K562 (cell line): ENCODE results near the gene NELL1. TPM values are rescaled to one million over a fixed set of nuclear protein-coding genes. Genes with fewer than 3 reads are reported as not detected.

Experiments used
- ATAC-seq: fragments of 200-7000 bp; cut with Tn5 transposase; 3 replicates; pipeline ENCODE4 v1.9.1; 2020; ENCODE audit warnings: moderate library complexity
- BruUV-seq: library from RNA; stranded (reverse); fragments of 400-500 nt; replicated peaks from 2 replicates; lab custom pipeline; 2021; lab: Mats Ljungman, UMichigan
- CTCF ChIA-PET: fragments of 300-600 bp; formaldehyde crosslinking; extraction: SDS; loops from one replicate; lab custom pipeline; 2021; ENCODE audit warnings: low intra/inter-chr PET ratio; lab: Yijun Ruan, JAX
- POLR2A ChIA-PET: fragments of 300-600, 350-650 bp; sonication (Branson Sonifier 250); formaldehyde crosslinking; extraction: SDS; loops from one replicate; lab custom pipeline; 2021; ENCODE audit warnings: antibody characterized with exemption, inconsistent platforms; lab: Yijun Ruan, JAX
- DNase-seq, 4 experiments: peaks; one replicate each; pipeline versions ENCODE4 v3.0.0 to v3.0.0-alpha.2; 2011 to 2018; ENCODE audit warnings: low spot score in 3 of 4, mixed read lengths in 3 of 4; ENCODE audit errors: extremely low read depth in 1 of 4
- FAIRE-seq: peaks from 2 replicates; lab custom pipeline; 2011; peaks lifted over from hg19 to GRCh38; lab: Jason Lieb, UNC
- H2AFZ ChIP-seq: 2 replicates; pipeline ENCODE4 v1.6.0; 2011; ENCODE audit warnings: low read depth, low read length, control low read depth, inconsistent platforms
- H3K27ac ChIP-seq: fragments of 200-600 bp; 3 replicates; pipeline ENCODE4 v1.8.0; 2011; ENCODE audit warnings: low read depth, mild to moderate bottlenecking, control low read depth, inconsistent platforms, low read length, moderate library complexity, mixed read lengths; ENCODE audit errors: extremely low read depth
- H3K27me3 ChIP-seq, 2 experiments: fragments of 300-600 bp in 1 of 2; 2 replicates in 1 of 2; 3 replicates in 1 of 2; pipeline versions ENCODE4 v1.6.0 to v1.8.0; 2011; ENCODE audit warnings: inconsistent platforms in 2 of 2, low read length in 2 of 2, mild to moderate bottlenecking in 1 of 2, mixed read lengths in 1 of 2, moderate library complexity in 1 of 2; ENCODE audit not compliant: control insufficient read depth in 2 of 2, insufficient read depth in 2 of 2
- H3K36me3 ChIP-seq: fragments of 300-600 bp; 3 replicates; pipeline ENCODE4 v1.8.0; 2011; ENCODE audit warnings: mild to moderate bottlenecking, low read length, inconsistent platforms; ENCODE audit not compliant: control insufficient read depth, insufficient read depth
- H3K4me1 ChIP-seq, 2 experiments: fragments of 200-600 bp in 1 of 2; replicated peaks in 1 of 2; 2 replicates in 1 of 2; 3 replicates in 1 of 2; pipeline versions ENCODE4 v1.5.1 to v1.8.0; 2011; ENCODE audit warnings: inconsistent platforms in 2 of 2, low read length in 2 of 2, mild to moderate bottlenecking in 1 of 2, mixed read lengths in 1 of 2, moderate library complexity in 1 of 2; ENCODE audit not compliant: control insufficient read depth in 2 of 2, insufficient read depth in 2 of 2
- H3K4me2 ChIP-seq: 2 replicates; pipeline ENCODE4 v1.6.1; 2011; ENCODE audit warnings: low read length, control low read depth, inconsistent platforms, mixed read lengths; ENCODE audit not compliant: insufficient read depth
- H3K4me3 ChIP-seq: fragments of 200-600 bp; sonication (generic), shearing (Covaris generic); 2 replicates; pipeline ENCODE4 v1.5.1; 2016; ENCODE audit warnings: control low read depth, inconsistent platforms
- H3K79me2 ChIP-seq: fragments of 200-600 bp; 3 replicates; pipeline ENCODE4 v1.8.0; 2011; ENCODE audit warnings: low read length, inconsistent platforms; ENCODE audit not compliant: control insufficient read depth, insufficient read depth
- H3K9ac ChIP-seq, 2 experiments: 2 replicates each; pipeline versions ENCODE4 v1.6.0 to v1.6.1; 2011; ENCODE audit warnings: low read depth in 2 of 2, low read length in 2 of 2, control low read depth in 1 of 2, inconsistent platforms in 1 of 2, mild to moderate bottlenecking in 1 of 2, mixed read lengths in 1 of 2; ENCODE audit not compliant: insufficient read depth in 1 of 2
- H3K9me1 ChIP-seq: one replicate; pipeline ENCODE4 v1.6.0; 2011; ENCODE audit warnings: inconsistent platforms, mild to moderate bottlenecking, low read length, moderate library complexity; ENCODE audit not compliant: control insufficient read depth, insufficient read depth
- H3K9me3 ChIP-seq: replicated peaks from 2 replicates; pipeline ENCODE4 v1.5.1; 2011; ENCODE audit warnings: low read depth, low read length, inconsistent platforms; ENCODE audit not compliant: control insufficient read depth, insufficient read depth
- H4K20me1 ChIP-seq: replicated peaks from 2 replicates; pipeline ENCODE4 v1.6.1; 2011; ENCODE audit warnings: low read length, inconsistent platforms, mixed read lengths; ENCODE audit not compliant: control insufficient read depth, insufficient read depth
- CBFA2T3 ChIP-seq: fragments of 450-650 bp; IDR thresholded peaks from 2 replicates; pipeline ENCODE4 v1.6.1; 2017
- FOXA3 ChIP-seq, 2 experiments: fragments of 450-650 bp in 1 of 2; sonication (generic) in 1 of 2; formaldehyde crosslinking; IDR thresholded peaks in 1 of 2; conservative IDR thresholded peaks in 1 of 2; 2 replicates each; pipeline versions ENCODE4 v1.4.0 to v1.8.0; 2020 to 2022; ENCODE audit warnings: mild to moderate bottlenecking in 2 of 2, missing genetic modification reagents in 1 of 2
- NBN ChIP-seq: fragments of 450-650 bp; IDR thresholded peaks from 2 replicates; pipeline ENCODE4 v1.6.1; 2016; ENCODE audit warnings: low read depth, mild to moderate bottlenecking
- TBL1XR1 ChIP-seq, 2 experiments: IDR thresholded peaks; 2 replicates each; pipeline ENCODE4 v1.6.1; 2012; ENCODE audit warnings: improper control_type of control experiment in 2 of 2, low read length in 2 of 2, mild to moderate bottlenecking in 1 of 2
- TBP ChIP-seq: optimal IDR thresholded peaks from 2 replicates; pipeline ENCODE3; 2011; ENCODE audit warnings: low read depth, low read length, improper control_type of control experiment
- ZNF184 ChIP-seq: sonication (generic); formaldehyde crosslinking; IDR thresholded peaks from 2 replicates; pipeline ENCODE4 v1.5.0; 2020; ENCODE audit warnings: missing genetic modification reagents
- ZNF232 ChIP-seq: sonication (generic); formaldehyde crosslinking; IDR thresholded peaks from 2 replicates; pipeline ENCODE4 v1.8.0; 2022; ENCODE audit warnings: mild to moderate bottlenecking, missing genetic modification reagents
- ZNF518B ChIP-seq: fragments of 250-450 bp; sonication (Bioruptor Pico); IDR thresholded peaks from 2 replicates; pipeline ENCODE4 v1.5.0; 2021; ENCODE audit warnings: mild to moderate bottlenecking, moderate library complexity
- WGBS: fragments of 100-300 bp; shearing (Covaris generic); methylation state at CpG from one replicate; pipeline ENCODE4 v1.1.6; 2016; ENCODE audit warnings: low coverage, mixed read lengths; ENCODE audit not compliant: insufficient coverage; ENCODE audit errors: missing lambda C conversion rate; 5-methylcytosine and 5-hydroxymethylcytosine counted together
- in situ Hi-C: fragments of 300-500 bp; cut with MboI; formaldehyde crosslinking; loops from 4 replicates; pipeline ENCODE4 v1.15.0; 2018; ENCODE audit warnings: inconsistent platforms, mixed read lengths
- intact Hi-C: fragments of 100-400 bp; cut with micrococcal nuclease; formaldehyde crosslinking; loops from 2 replicates; pipeline ENCODE4 v1.14.2; 2022
- polyA plus RNA-seq, 8 experiments: library from polyadenylated mRNA; depleted of rRNA in 4 of 8; stranded (reverse) in 5 of 8; unstranded in 3 of 8; fragments of >200 nt; fragmentation: Nextera tagmentation in 2 of 8; fragmentation: Illumina TruSeq in 1 of 8; extraction: Ambion mirVana in 2 of 8; extraction: Trizol in 1 of 8; gene quantifications; 2 replicates each; pipeline versions ENCODE4 v1.2.1 to v1.2.3, GENCODE V29; 2011 to 2014; ENCODE audit warnings: inconsistent platforms in 1 of 8, missing spikeins in 1 of 8
- total RNA-seq, 7 experiments: library from RNA; depleted of rRNA in 6 of 7; stranded (reverse); fragments of >200 nt in 6 of 7; fragmentation: Illumina TruSeq in 2 of 7; extraction: Trizol in 2 of 7; gene quantifications; 2 replicates each; pipeline versions ENCODE4 v1.2.1 to v1.2.3, GENCODE V29; 2011 to 2021; ENCODE audit warnings: low replicate concordance in 1 of 7

Gene NELL1
- total and polyA plus RNA-seq, 9 of the 15 experiments (the other 6 are each of a cell fraction or from before 2014, with no cell fraction given), result not detected

DNA sequence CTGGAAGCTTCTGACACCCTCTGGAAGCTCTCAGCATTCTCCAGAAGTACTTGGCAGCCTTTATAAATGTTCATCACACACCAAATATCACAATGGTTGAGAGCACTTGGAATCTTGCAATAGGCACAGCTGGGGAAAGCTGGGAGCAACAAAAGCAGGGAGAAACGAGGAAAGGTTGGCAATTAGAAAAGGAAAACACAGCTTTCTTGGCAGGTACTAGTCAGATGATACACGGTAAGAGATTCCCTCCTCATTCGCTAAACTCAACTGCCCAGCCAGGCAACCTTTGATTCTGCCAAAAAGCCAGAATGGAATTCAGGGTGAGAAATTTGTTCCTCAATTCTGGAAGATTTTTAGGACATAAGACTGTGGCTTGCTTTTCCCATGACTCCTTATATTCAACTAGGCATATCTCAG, 946.6 kb downstream of the NELL1 start:
- TF ChIP-seq CBFA2T3 (no peak), ZNF518B (no peak), ZNF184 (CRISPR knock-in tag) (no peak), FOXA3 (CRISPR knock-in tag; conservative IDR thresholded peaks at IDR 0.05 in 1 of 2, IDR thresholded peaks at IDR 0.05 in 1 of 2) (no peak), NBN (no peak), ZNF232 (no peak), TBL1XR1 (IDR thresholded peaks at IDR 0.05; ENCODE audit: low read length in 2 of 2) (no peak), TBP (no peak)
- no peak overlapping the region for H3K9ac ChIP-seq
- no peak overlapping the region for H3K27ac ChIP-seq
- WGBS, result 0% methylated on average over 3 of the region's 3 CpGs
- H4K20me1 ChIP-seq, result no peaks in the 10 kb centered on the region
- no TSS peak for BruUV-seq
- no peak for ATAC-seq
- H3K4me3 ChIP-seq, result no peak overlapping the region
- in situ Hi-C loops, result no loop called here
- POLR2A ChIA-PET, result no interaction called here
- CTCF ChIA-PET, result no interaction called here
- no peak overlapping the region for H2AFZ ChIP-seq
- intact Hi-C loops, result no loop called here
- no peak for DNase-seq
- H3K4me1 ChIP-seq, result no peaks in the 10 kb centered on the region
- H3K4me2 ChIP-seq, result no peak overlapping the region
- H3K79me2 ChIP-seq, result no peaks in the 10 kb centered on the region
- no peaks in the 10 kb centered on the region; the same call in 1 of the 2 replicates for H3K9me3 ChIP-seq
- H3K9me1 ChIP-seq, result no peaks in the 10 kb centered on the region
- H3K36me3 ChIP-seq, result no peaks in the 10 kb centered on the region
- no peak for FAIRE-seq
- H3K27me3 ChIP-seq, result no peaks in the 10 kb centered on the region
